Hematopoietic multipotent progenitor cell treated with erythropoietin and hydrocortisone succinate and interleukin-3 and kit ligand, for 17 days (in vitro differentiated cells): ENCODE measurements around the gene NDUFA12.

Experiments
- DNase-seq: peaks from one replicate; pipeline ENCODE4 v3.0.0-alpha.2; 2015; ENCODE audit warnings: low spot score

NDUFA12 gene

DNA sequence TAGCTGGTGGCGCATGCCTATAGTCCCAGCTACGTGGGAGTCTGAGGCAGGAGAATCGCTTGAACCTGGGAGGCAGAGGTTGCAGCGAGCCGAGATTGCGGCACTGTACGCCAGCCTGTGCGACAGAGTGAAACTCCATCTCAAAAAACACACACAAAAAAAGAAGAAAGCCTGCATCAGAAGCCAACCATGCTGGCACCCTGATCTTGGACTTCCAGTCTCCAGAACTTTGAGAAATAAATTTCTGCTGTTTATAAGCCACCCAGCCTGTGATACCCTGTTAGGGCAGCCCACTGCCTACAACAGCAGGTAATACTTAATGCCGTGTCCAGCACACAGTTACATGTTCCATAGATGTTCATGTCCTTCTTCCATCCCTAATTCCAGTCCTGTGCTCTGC lies 62.7 kb downstream of the NDUFA12 start:
- no peak for DNase-seq

DNA sequence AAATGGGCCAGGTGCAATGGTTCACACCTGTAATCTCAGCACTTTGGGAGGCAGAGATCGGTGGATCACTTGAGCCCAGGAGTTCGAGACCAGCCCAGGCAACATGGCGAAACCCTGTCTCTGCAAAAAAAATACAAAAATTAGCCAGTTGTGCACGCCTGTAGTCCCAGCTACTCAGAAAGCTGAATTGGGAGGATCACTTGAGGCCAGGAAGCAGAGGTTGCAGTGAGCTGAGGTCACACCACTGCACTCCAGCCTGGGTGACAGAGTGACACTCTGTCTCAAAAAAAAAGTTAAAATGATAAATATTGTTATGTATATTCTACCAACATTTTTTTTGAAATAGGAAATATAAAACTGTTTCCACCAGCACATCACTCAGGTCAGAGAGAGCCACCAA lies 64.9 kb downstream of the NDUFA12 start:
- DNase-seq: no peak

DNA sequence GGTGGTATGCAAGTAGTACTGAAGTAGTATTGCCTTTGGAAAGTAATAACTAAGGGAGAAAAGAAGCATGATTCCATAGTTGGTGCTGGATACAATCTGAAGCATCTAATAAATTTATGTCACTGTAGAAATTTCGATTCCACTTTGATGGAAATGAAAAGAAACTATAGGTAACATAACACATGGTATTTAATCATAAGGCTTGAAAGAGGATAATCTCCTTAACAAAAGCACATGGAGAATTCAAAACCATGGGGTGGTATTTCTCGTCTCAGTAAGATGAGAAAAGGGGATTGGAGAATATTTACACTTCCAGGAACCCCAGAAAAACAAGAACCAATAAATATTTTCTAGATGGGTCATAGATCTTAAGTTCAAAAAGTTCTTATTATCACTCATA lies 72.7 kb downstream of the NDUFA12 start:
- DNase-seq: no peak

DNA sequence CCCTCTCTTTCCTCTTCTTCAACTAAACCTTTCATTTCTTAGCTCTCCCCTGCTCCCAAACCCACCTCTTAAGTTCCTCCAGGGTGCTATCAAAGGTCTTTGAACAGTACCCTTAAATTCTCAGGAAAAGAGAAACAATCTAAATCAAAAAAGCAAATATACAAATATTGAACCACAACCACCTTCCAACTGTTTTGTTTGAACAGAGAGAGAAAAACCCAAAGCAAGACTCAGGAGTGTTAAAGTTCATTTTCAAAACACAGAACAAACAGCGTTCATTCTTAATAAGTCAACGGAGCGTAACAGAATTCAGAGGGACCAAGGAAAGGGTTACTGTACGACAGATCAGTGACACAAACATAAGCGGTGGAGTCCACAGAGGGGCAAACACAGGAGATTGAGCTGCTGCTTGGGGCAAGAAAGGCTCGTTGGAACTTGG lies 73.3 kb downstream of the NDUFA12 start:
- DNase-seq: no peak

DNA sequence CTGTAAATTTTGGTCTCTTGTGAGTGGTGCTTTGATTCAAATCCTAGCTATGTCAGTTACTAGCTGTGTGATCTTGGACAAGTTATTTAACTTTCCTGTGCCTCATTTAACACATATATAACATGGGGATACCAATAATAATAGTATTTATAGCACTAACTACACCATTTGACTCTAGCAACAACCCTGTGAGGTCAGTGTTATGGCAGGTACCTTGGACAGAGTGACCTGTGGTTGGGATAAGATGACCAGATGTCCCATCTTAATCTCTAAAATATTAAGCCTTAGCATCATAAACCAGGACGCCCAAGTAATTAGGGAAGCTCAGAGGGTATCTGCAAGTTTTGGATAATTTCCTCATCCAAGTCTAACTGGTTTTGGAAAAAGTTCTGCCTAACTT lies 73.7 kb downstream of the NDUFA12 start:
- DNase-seq: no peak

DNA sequence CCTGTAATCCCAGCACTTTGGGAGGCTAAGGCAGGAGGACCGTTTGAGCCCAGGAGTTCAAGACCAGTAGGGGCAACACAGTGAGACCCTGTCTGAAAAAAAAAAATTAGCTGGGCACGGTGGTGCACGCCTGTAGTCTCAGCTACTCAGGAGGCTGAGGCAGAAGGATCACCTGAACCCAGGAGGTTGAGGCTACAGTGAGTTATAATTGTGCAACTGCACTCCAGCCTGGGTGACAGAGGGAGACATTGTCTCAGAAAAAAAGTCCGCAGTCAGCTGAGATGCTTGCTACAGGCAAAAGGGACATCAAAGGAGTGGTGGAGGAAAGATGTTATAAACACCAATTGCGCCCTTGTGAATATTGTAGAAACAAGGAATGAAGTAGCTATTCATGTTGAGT lies 77.8 kb downstream of the NDUFA12 start:
- no peak for DNase-seq

DNA sequence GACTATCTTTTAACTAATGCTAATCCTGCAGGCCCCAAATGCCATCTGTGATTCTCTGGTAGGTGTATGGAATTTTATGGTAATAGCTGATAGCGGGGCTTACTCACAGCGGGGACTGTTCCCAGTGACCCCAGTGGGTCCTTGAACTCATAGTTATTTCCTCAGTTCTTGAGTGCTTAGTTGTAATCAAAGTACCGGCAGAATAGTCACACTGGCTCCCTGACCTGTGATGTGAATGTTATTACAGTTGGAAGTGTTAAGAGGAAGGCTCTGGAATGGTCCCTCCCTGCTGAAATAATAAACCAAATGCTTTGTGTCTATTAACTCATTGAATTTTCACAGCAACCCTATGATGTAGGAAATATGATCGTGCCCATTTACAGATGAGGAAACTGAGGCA lies 78.3 kb downstream of the NDUFA12 start:
- no peak for DNase-seq

DNA sequence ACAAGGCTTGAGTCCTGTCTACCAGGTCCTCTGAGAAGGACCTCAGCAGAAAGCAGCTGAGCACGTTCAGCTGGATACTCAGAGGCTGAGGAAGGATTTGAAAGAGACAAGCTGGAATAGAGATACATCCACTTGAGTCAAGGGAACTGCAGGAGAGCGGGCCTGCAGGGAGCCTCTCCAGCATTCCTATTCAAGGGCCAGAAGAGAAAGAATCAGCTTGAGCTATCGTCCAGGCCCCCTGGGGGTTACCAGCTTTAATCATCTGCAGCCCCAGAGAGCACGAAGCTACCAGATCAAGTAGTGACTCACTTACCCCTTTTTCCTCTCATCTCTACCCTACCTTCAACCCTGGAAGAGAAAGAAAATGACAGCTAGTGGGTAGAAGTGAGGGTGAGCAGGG lies 80.9 kb downstream of the NDUFA12 start:
- DNase-seq: no peak
